WTC11 (cell line): ENCODE results near the gene GXYLT2. TPM values are rescaled to one million over a fixed set of nuclear protein-coding genes. Genes with fewer than 3 reads are reported as not detected.

Experiments used
- ATAC-seq: fragments of 200-7000 bp; cut with Tn5 transposase; 2 replicates; pipeline ENCODE4 v1.10.0; 2021; ENCODE audit warnings: mild to moderate bottlenecking, moderate library complexity
- CTCF ChIA-PET: fragments of 300-600 bp; sonication (Branson Sonifier 250); formaldehyde crosslinking; loops from one replicate; lab custom pipeline; 2021; ENCODE audit warnings: antibody characterized with exemption; lab: Charles Lee
- POLR2A ChIA-PET: fragments of 350-600 bp; sonication (Branson Sonifier 250); formaldehyde crosslinking; loops from one replicate; lab custom pipeline; 2021; ENCODE audit warnings: antibody characterized with exemption; lab: Charles Lee
- DNase-seq: peaks from one replicate; pipeline ENCODE4 v3.0.0; 2021; ENCODE audit warnings: low spot score
- H3K27ac Mint-ChIP-seq: 2 replicates; pipeline ENCODE4 v1.8.0; 2021; ENCODE audit warnings: mixed read lengths
- H3K27me3 Mint-ChIP-seq: 2 replicates; pipeline ENCODE4 v1.8.0; 2021; ENCODE audit warnings: low read depth, mild to moderate bottlenecking, moderate library complexity, mixed read lengths
- H3K36me3 Mint-ChIP-seq: 2 replicates; pipeline ENCODE4 v1.8.0; 2021; ENCODE audit warnings: mixed read lengths
- H3K4me1 Mint-ChIP-seq: 2 replicates; pipeline ENCODE4 v1.8.0; 2022; ENCODE audit warnings: mixed read lengths
- H3K4me3 Mint-ChIP-seq: 2 replicates; pipeline ENCODE4 v1.8.0; 2021; ENCODE audit warnings: mild to moderate bottlenecking, moderate library complexity, mixed read lengths
- H3K9me3 Mint-ChIP-seq: 2 replicates; pipeline ENCODE4 v1.8.0; 2021; ENCODE audit warnings: mixed read lengths
- AFF4 ChIP-seq: sonication (generic); formaldehyde crosslinking; IDR thresholded peaks from 2 replicates; pipeline ENCODE4 v1.8.1; 2023; ENCODE audit warnings: mild to moderate bottlenecking, missing genetic modification reagents, borderline replicate concordance
- ATF1 ChIP-seq: sonication (generic); formaldehyde crosslinking; IDR thresholded peaks from 2 replicates; pipeline ENCODE4 v1.8.1; 2023; ENCODE audit warnings: mild to moderate bottlenecking, moderate library complexity, missing genetic modification reagents
- CDX4 ChIP-seq: fragments of 250-450 bp; sonication (Bioruptor Pico); IDR thresholded peaks from 2 replicates; pipeline ENCODE4 v1.9.0; 2021; ENCODE audit warnings: moderate library complexity, mild to moderate bottlenecking, inconsistent platforms, borderline replicate concordance
- E2F1 ChIP-seq: sonication (generic); formaldehyde crosslinking; IDR thresholded peaks from 2 replicates; pipeline ENCODE4 v1.8.0; 2022; ENCODE audit warnings: mild to moderate bottlenecking, missing genetic modification reagents
- E2F4 ChIP-seq: sonication (generic); formaldehyde crosslinking; IDR thresholded peaks from 2 replicates; pipeline ENCODE4 v1.8.1; 2022; ENCODE audit warnings: low read depth, mild to moderate bottlenecking, moderate library complexity, missing genetic modification reagents, borderline replicate concordance
- EMX1 ChIP-seq: fragments of 250-450 bp; sonication (Bioruptor Pico); IDR thresholded peaks from 2 replicates; pipeline ENCODE4 v1.8.0; 2021; ENCODE audit warnings: mild to moderate bottlenecking
- GRHL2 ChIP-seq: fragments of 250-450 bp; sonication (Bioruptor Pico); IDR thresholded peaks from 2 replicates; pipeline ENCODE4 v1.8.0; 2022; ENCODE audit warnings: mild to moderate bottlenecking, moderate library complexity; ENCODE audit not compliant: insufficient replicate concordance, severe bottlenecking
- HMGXB4 ChIP-seq: sonication (generic); formaldehyde crosslinking; IDR thresholded peaks from 2 replicates; pipeline ENCODE4 v1.8.1; 2023; ENCODE audit warnings: mild to moderate bottlenecking, moderate library complexity, missing genetic modification reagents
- IRF1 ChIP-seq: sonication (generic); formaldehyde crosslinking; IDR thresholded peaks from 2 replicates; pipeline ENCODE4 v1.8.0; 2023; ENCODE audit warnings: missing genetic modification reagents
- JUN ChIP-seq: sonication (generic); formaldehyde crosslinking; IDR thresholded peaks from 2 replicates; pipeline ENCODE4 v1.8.0; 2023; ENCODE audit warnings: mild to moderate bottlenecking, missing genetic modification reagents
- MYBL2 ChIP-seq: sonication (generic); formaldehyde crosslinking; IDR thresholded peaks from 2 replicates; pipeline ENCODE4 v1.8.1; 2023; ENCODE audit warnings: mild to moderate bottlenecking, moderate library complexity, missing genetic modification reagents
- NR3C1 ChIP-seq: sonication (generic); formaldehyde crosslinking; conservative IDR thresholded peaks from 2 replicates; pipeline ENCODE4 v1.8.1; 2023; ENCODE audit warnings: low read depth, mild to moderate bottlenecking, missing genetic modification reagents
- PRRX2 ChIP-seq: fragments of 250-450 bp; sonication (Bioruptor Pico); IDR thresholded peaks from 2 replicates; pipeline ENCODE4 v1.8.0; 2021; ENCODE audit warnings: mild to moderate bottlenecking
- RORB ChIP-seq: fragments of 250-450 bp; sonication (Bioruptor Pico); IDR thresholded peaks from 2 replicates; pipeline ENCODE4 v1.9.0; 2021; ENCODE audit warnings: mild to moderate bottlenecking
- SP1 ChIP-seq: sonication (generic); formaldehyde crosslinking; conservative IDR thresholded peaks from 2 replicates; pipeline ENCODE4 v1.8.1; 2022; ENCODE audit warnings: missing genetic modification reagents
- USF1 ChIP-seq: sonication (generic); formaldehyde crosslinking; IDR thresholded peaks from 2 replicates; pipeline ENCODE4 v1.8.0; 2022; ENCODE audit warnings: mild to moderate bottlenecking, missing genetic modification reagents
- ZMAT4 ChIP-seq: fragments of 250-450 bp; sonication (Bioruptor Pico); IDR thresholded peaks from 2 replicates; pipeline ENCODE4 v1.9.0; 2021; ENCODE audit warnings: mild to moderate bottlenecking
- ZNF263 ChIP-seq: sonication (generic); formaldehyde crosslinking; IDR thresholded peaks from 2 replicates; pipeline ENCODE4 v1.8.1; 2022; ENCODE audit warnings: low read depth, mild to moderate bottlenecking, moderate library complexity, missing genetic modification reagents
- ZNF416 ChIP-seq: fragments of 250-450 bp; sonication (Bioruptor Pico); IDR thresholded peaks from 2 replicates; pipeline ENCODE4 v1.9.0; 2021; ENCODE audit warnings: mild to moderate bottlenecking, inconsistent platforms
- ZNF532 ChIP-seq: fragments of 250-450 bp; sonication (Bioruptor Pico); IDR thresholded peaks from 2 replicates; pipeline ENCODE4 v1.9.0; 2021; ENCODE audit warnings: mild to moderate bottlenecking, borderline replicate concordance
- total RNA-seq: library from RNA; stranded (reverse); gene quantifications from 3 replicates; pipeline ENCODE4 v1.2.3, GENCODE V29; 2021

GXYLT2 gene
- total RNA-seq, 1 experiment from 2014 or later: 6.5 TPM

- no peak for TF ChIP-seq HMGXB4 (CRISPR knock-in tag)
Measured at GRCh38 chr3:72970942-72971341, 83.1 kb downstream of the GXYLT2 start (continued).

GRCh38 chr3:72972706-72973030 is 84.8 kb downstream of the GXYLT2 start:
- Mint-ChIP-seq H3K4me1 (peaks cover 27% of the 10 kb centered on the region), H3K27me3 (no peaks in the 10 kb centered on the region), H3K4me3 (no peak overlapping the region), H3K36me3 (no peaks in the 10 kb centered on the region; the same call in 1 of the 2 replicates), H3K27ac (no peak overlapping the region), H3K9me3 (no peaks in the 10 kb centered on the region)
- TF ChIP-seq USF1 (CRISPR knock-in tag) (no peak), AFF4 (no peak), JUN (CRISPR knock-in tag) (no peak), RORB (CRISPR knock-in tag) (no peak), SP1 (no peak), ZNF416 (CRISPR knock-in tag) (no peak), ZNF532 (CRISPR knock-in tag) (no peak), ATF1 (CRISPR knock-in tag) (no peak), ZMAT4 (CRISPR knock-in tag) (no peak), PRRX2 (CRISPR knock-in tag) (no peak), IRF1 (CRISPR knock-in tag) (no peak), E2F4 (CRISPR knock-in tag) (no peak), NR3C1 (CRISPR knock-in tag) (no peak), GRHL2 (CRISPR knock-in tag) (no peak), CDX4 (no peak), MYBL2 (CRISPR knock-in tag) (no peak), EMX1 (CRISPR knock-in tag) (no peak), ZNF263 (no peak), E2F1 (CRISPR knock-in tag) (no peak)
- POLR2A ChIA-PET: no interaction called here
- no peak for DNase-seq
- CTCF ChIA-PET: no interaction called here
- no peak for ATAC-seq
